SK-N-SH (cell line): ENCODE measurements around the gene BCAM. TPM values are rescaled to one million over a fixed set of nuclear protein-coding genes. Genes with fewer than 3 reads are reported as not detected.

Source experiments
- CTCF ChIA-PET: fragments of 300-600, 350-600 bp; formaldehyde crosslinking; extraction: SDS; loops from one replicate; lab custom pipeline; 2021; lab: Yijun Ruan, JAX
- POLR2A ChIA-PET: fragments of 350-600 bp; sonication (Branson Sonifier 250); formaldehyde crosslinking; extraction: SDS; loops from one replicate; lab custom pipeline; 2020; ENCODE audit warnings: antibody characterized with exemption, inconsistent platforms; lab: Yijun Ruan, JAX
- DNase-seq: peaks from one replicate; pipeline ENCODE4 v3.0.0; 2012
- H2AFZ ChIP-seq: fragments of 200-600 bp; sonication (generic); 2 replicates; pipeline ENCODE4 v1.8.1; 2016; ENCODE audit warnings: antibody characterized with exemption, mild to moderate bottlenecking, low read depth
- H3F3A ChIP-seq: fragments of 200-600 bp; sonication (generic); replicated peaks from 2 replicates; pipeline ENCODE3; 2016; ENCODE audit warnings: antibody characterized with exemption, mild to moderate bottlenecking; ENCODE audit not compliant: insufficient read depth
- H3K27ac ChIP-seq, 2 experiments: fragments of 200-500 bp in 1 of 2; fragments of 200-600 bp in 1 of 2; sonication (Bioruptor generic) in 1 of 2; sonication (generic), shearing (Covaris generic) in 1 of 2; 2 replicates each; pipeline versions ENCODE4 v1.5.1 to v1.6.1; 2014 to 2016; ENCODE audit warnings: low read depth in 2 of 2, inconsistent platforms in 1 of 2, low read length in 1 of 2, mild to moderate bottlenecking in 1 of 2, mixed read lengths in 1 of 2
- H3K27me3 ChIP-seq: fragments of 200-600 bp; sonication (generic), shearing (Covaris generic); 2 replicates; pipeline ENCODE4 v1.6.1; 2016; ENCODE audit warnings: mixed run types; ENCODE audit not compliant: insufficient read depth
- H3K36me3 ChIP-seq, 2 experiments: fragments of 200-500 bp in 1 of 2; fragments of 200-600 bp in 1 of 2; sonication (Bioruptor generic) in 1 of 2; sonication (generic) in 1 of 2; replicated peaks in 1 of 2; 2 replicates each; pipeline versions ENCODE3 to v1.5.1; 2014 to 2016; ENCODE audit warnings: low read length in 1 of 2, mild to moderate bottlenecking in 1 of 2; ENCODE audit not compliant: insufficient read depth in 2 of 2, control insufficient read depth in 1 of 2
- H3K4me1 ChIP-seq, 2 experiments: fragments of 200-500 bp in 1 of 2; fragments of 200-600 bp in 1 of 2; sonication (Bioruptor generic) in 1 of 2; sonication (generic), shearing (Covaris generic) in 1 of 2; 2 replicates each; pipeline versions ENCODE4 v1.5.1 to v1.6.1; 2014 to 2016; ENCODE audit warnings: low read depth in 1 of 2, low read length in 1 of 2, mixed run types in 1 of 2; ENCODE audit not compliant: insufficient read depth in 2 of 2, control insufficient read depth in 1 of 2
- H3K4me2 ChIP-seq: fragments of 200-600 bp; sonication (generic), shearing (Covaris generic); 2 replicates; pipeline ENCODE4 v1.6.1; 2017; ENCODE audit warnings: mixed run types
- H3K4me3 ChIP-seq, 2 experiments: fragments of 200-500 bp in 1 of 2; fragments of 200-600 bp in 1 of 2; sonication (Bioruptor generic) in 1 of 2; sonication (generic), shearing (Covaris generic) in 1 of 2; 2 replicates each; pipeline versions ENCODE4 v1.5.1 to v1.8.1; 2014 to 2016; ENCODE audit warnings: low read depth in 2 of 2, inconsistent platforms in 1 of 2, low read length in 1 of 2, mild to moderate bottlenecking in 1 of 2, mixed read lengths in 1 of 2, moderate library complexity in 1 of 2
- H3K79me2 ChIP-seq: fragments of 200-600 bp; sonication (generic); 2 replicates; pipeline ENCODE4 v1.8.1; 2017; ENCODE audit warnings: mild to moderate bottlenecking; ENCODE audit not compliant: insufficient read depth
- H3K9ac ChIP-seq: fragments of 200-600 bp; sonication (generic); 2 replicates; pipeline ENCODE4 v1.6.1; 2017; ENCODE audit warnings: mixed run types
- H3K9me2 ChIP-seq: fragments of 200-600 bp; sonication (generic); 2 replicates; pipeline ENCODE4 v1.6.1; 2017; ENCODE audit warnings: mixed run types
- H3K9me3 ChIP-seq: fragments of 200-600 bp; sonication (generic); 2 replicates; pipeline ENCODE4 v1.6.1; 2017; ENCODE audit warnings: mixed run types, mild to moderate bottlenecking, moderate library complexity
- H4K20me1 ChIP-seq: fragments of 200-600 bp; sonication (generic); 2 replicates; pipeline ENCODE4 v1.6.1; 2017; ENCODE audit warnings: mild to moderate bottlenecking, mixed run types; ENCODE audit not compliant: insufficient read depth
- EP300 ChIP-seq, 2 experiments: IDR thresholded peaks; 2 replicates each; pipeline versions ENCODE4 v1.4.0 to v1.6.1; 2012; ENCODE audit warnings: borderline replicate concordance in 1 of 2, low read depth in 1 of 2, low read length in 1 of 2
- FOXJ3 ChIP-seq: sonication (generic); formaldehyde crosslinking; IDR thresholded peaks from 2 replicates; pipeline ENCODE4 v1.5.1; 2020; ENCODE audit warnings: mild to moderate bottlenecking, missing genetic modification reagents
- MEF2A ChIP-seq: IDR thresholded peaks from 2 replicates; pipeline ENCODE4 v1.4.0; 2012; ENCODE audit warnings: low read depth, borderline replicate concordance
- NFIC ChIP-seq: IDR thresholded peaks from 2 replicates; pipeline ENCODE4 v1.4.0; 2012; ENCODE audit warnings: borderline replicate concordance
- NRF1 ChIP-seq: IDR thresholded peaks from 2 replicates; pipeline ENCODE4 v1.6.1; 2012; ENCODE audit warnings: low read depth, mild to moderate bottlenecking, low read length
- POLR2AphosphoS5 ChIP-seq: IDR thresholded peaks from 2 replicates; pipeline ENCODE4 v1.6.1; 2012; ENCODE audit warnings: low read depth, low read length
- RAD21 ChIP-seq: IDR thresholded peaks from 2 replicates; pipeline ENCODE4 v1.6.1; 2012; ENCODE audit warnings: mild to moderate bottlenecking, low read length
- RFX5 ChIP-seq: IDR thresholded peaks from 2 replicates; pipeline ENCODE4 v1.6.1; 2012; ENCODE audit warnings: mild to moderate bottlenecking, improper control_type of control experiment, low read length
- RXRA ChIP-seq: IDR thresholded peaks from 2 replicates; pipeline ENCODE4 v1.4.0; 2012; ENCODE audit warnings: low read depth, mild to moderate bottlenecking, borderline replicate concordance
- SIN3A ChIP-seq: IDR thresholded peaks from 2 replicates; pipeline ENCODE4 v1.6.1; 2012; ENCODE audit warnings: low read depth, mild to moderate bottlenecking, low read length, moderate library complexity, borderline replicate concordance
- TCF12 ChIP-seq: IDR thresholded peaks from 2 replicates; pipeline ENCODE4 v1.4.0; 2012
- WGBS: methylation state at CpG from one replicate; pipeline ENCODE4 v1.1.6; 2017; ENCODE audit warnings: low lambda C conversion rate; 5-methylcytosine and 5-hydroxymethylcytosine counted together
- polyA plus RNA-seq, 3 experiments: library from polyadenylated mRNA; depleted of rRNA; stranded (reverse); fragments of >200 nt; gene quantifications; 2 replicates each; pipeline ENCODE4 v1.2.3, GENCODE V29; 2012
- TF ChIP-seq, protein P1 (sequence below): IDR thresholded peaks from 2 replicates; pipeline ENCODE4 v1.4.0; 2012; ENCODE audit warnings: low read depth
- TF ChIP-seq, protein P2 (sequence below): IDR thresholded peaks from 2 replicates; pipeline ENCODE4 v1.4.0; 2012; ENCODE audit warnings: low read depth, borderline replicate concordance
- TF ChIP-seq, protein P3 (sequence below): fragments of 150-350 bp; IDR thresholded peaks from 2 replicates; pipeline ENCODE4 v1.6.1; 2017; ENCODE audit warnings: antibody characterized with exemption, low read length, low read depth, borderline replicate concordance

Gene BCAM
- polyA plus RNA-seq, 1 of the 3 experiments (the other 2 are of a cell fraction): 34.0 TPM

DNA sequence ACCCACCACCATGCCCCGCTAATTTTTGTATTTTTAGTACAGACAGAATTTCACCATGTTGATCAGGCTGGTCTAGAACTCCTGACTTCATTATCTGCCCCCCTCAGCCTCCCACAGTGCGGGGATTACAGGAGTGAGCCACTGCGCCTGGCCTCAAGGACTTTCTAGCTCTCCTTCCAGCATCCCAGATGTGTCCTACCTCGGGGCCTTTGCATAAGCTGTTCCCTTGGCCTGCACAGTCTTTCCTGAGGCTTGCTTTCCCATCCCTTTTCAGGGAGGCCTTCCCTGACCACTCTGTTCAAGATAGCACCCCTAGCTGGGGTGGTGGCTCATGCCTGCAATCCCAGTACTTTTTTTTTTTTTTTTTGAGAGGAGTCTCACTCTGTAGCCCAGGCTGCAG, 14.3 kb upstream of the BCAM start:
- Histone ChIP-seq H3K4me3 (no peak overlapping the region), H3K4me1 (no peaks in the 10 kb centered on the region; a peak in 1 of 4 replicates), H3F3A (no peaks in the 10 kb centered on the region), H3K9me3 (no peaks in the 10 kb centered on the region), H3K27ac (no peak overlapping the region), H3K9ac (no peak overlapping the region), H3K36me3 (no peaks in the 10 kb centered on the region), H4K20me1 (no peaks in the 10 kb centered on the region), H3K27me3 (no peaks in the 10 kb centered on the region), H3K9me2 (no peaks in the 10 kb centered on the region), H3K4me2 (no peak overlapping the region), H2AFZ (no peak overlapping the region), H3K79me2 (no peaks in the 10 kb centered on the region)
- TF ChIP-seq POLR2AphosphoS5 (no peak), NFIC (no peak), RXRA (no peak), EP300 (IDR thresholded peaks at IDR 0.05; ENCODE audit: borderline replicate concordance in 1 of 2, low read depth in 1 of 2, low read length in 1 of 2) (no peak), NRF1 (no peak), FOXJ3 (no peak)
- WGBS: 73% methylated on average over 4 of the region's 4 CpGs
- CTCF ChIA-PET: interaction anchor here (0.9 to 4.8 kb wide), 7 partner anchors 10 to 71 kb away, joined by 3 to 22 read pairs (median 7); partner anchors contain the start of gene BCAM
- DNase-seq: no peak
- POLR2A ChIA-PET: no interaction called here

DNA sequence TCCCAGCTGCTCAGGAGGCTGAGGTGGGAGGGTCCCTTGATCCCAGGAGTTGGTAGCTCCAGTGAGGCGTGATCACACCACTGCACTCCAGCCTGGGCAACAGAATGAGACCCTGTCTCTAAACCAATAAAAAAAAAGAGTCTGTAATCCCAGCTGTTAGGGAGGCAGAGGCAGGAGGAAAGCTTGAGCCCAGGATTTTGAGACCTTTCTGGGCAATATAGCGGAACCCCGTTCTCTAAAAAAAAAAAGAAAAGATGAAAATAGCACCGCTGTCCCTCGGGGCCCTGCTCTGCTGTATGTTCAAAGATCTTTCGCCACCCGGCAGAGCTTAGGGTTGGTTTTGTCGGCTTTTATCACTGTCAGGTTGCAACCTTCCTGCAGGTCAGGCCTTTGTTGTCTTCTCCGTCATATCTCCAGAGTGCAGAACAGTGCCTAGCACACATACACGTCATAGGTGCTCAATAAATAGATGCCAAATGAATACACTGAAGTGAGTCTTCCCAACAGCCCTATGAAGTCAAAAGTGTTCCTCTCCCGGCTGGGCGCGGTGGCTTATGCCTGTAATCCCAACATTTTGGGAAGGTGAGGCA, 13.4 kb upstream of the BCAM start:
- 83% methylated on average over 13 of the region's 13 CpGs for WGBS
- H3K4me1 ChIP-seq: no peaks in the 10 kb centered on the region; a peak in 1 of 4 replicates
- no peak for DNase-seq
- ChIA-PET CTCF (interaction anchor here (0.9 to 4.8 kb wide), 9 partner anchors 9 to 106 kb away, joined by 3 to 22 read pairs (median 6); partner anchors contain the start of gene NECTIN2), POLR2A (no interaction called here)
- no peaks in the 10 kb centered on the region for H3K36me3 ChIP-seq
- H3K9ac ChIP-seq: no peak overlapping the region
- H3K4me3 ChIP-seq: no peak overlapping the region
- H3K4me2 ChIP-seq: no peak overlapping the region
- no peaks in the 10 kb centered on the region for H3K79me2 ChIP-seq
- H4K20me1 ChIP-seq: no peaks in the 10 kb centered on the region
- H3K27ac ChIP-seq: no peak overlapping the region
- no peak overlapping the region for H2AFZ ChIP-seq
- no peaks in the 10 kb centered on the region for H3K9me2 ChIP-seq
- H3F3A ChIP-seq: no peaks in the 10 kb centered on the region
- TF ChIP-seq, protein P1, sequence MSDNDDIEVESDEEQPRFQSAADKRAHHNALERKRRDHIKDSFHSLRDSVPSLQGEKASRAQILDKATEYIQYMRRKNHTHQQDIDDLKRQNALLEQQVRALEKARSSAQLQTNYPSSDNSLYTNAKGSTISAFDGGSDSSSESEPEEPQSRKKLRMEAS: no peak
- no peak for TF ChIP-seq MEF2A
- no peak for TF ChIP-seq TCF12
- TF ChIP-seq, protein P2, sequence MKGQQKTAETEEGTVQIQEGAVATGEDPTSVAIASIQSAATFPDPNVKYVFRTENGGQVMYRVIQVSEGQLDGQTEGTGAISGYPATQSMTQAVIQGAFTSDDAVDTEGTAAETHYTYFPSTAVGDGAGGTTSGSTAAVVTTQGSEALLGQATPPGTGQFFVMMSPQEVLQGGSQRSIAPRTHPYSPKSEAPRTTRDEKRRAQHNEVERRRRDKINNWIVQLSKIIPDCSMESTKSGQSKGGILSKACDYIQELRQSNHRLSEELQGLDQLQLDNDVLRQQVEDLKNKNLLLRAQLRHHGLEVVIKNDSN: no peak
- TF ChIP-seq, protein P3, sequence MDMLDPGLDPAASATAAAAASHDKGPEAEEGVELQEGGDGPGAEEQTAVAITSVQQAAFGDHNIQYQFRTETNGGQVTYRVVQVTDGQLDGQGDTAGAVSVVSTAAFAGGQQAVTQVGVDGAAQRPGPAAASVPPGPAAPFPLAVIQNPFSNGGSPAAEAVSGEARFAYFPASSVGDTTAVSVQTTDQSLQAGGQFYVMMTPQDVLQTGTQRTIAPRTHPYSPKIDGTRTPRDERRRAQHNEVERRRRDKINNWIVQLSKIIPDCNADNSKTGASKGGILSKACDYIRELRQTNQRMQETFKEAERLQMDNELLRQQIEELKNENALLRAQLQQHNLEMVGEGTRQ: no peak
- TF ChIP-seq SIN3A: no peak
- TF ChIP-seq NFIC: no peak
- no peak for TF ChIP-seq RFX5
- TF ChIP-seq RAD21: no peak
- no peaks in the 10 kb centered on the region for H3K9me3 ChIP-seq
- no peaks in the 10 kb centered on the region for H3K27me3 ChIP-seq
